PC-3 (cell line): Measurements from ENCODE around the gene CEBPA. TPM values are rescaled to one million over a fixed set of nuclear protein-coding genes. Genes with fewer than 3 reads are reported as not detected.

Source experiments
- ATAC-seq: fragments of 200-7000 bp; cut with Tn5 transposase; 2 replicates; pipeline ENCODE4 v1.9.1; 2020; ENCODE audit warnings: mild to moderate bottlenecking, moderate library complexity
- BruUV-seq: library from RNA; stranded (reverse); fragments of 400-500 nt; replicated peaks from 2 replicates; lab custom pipeline; 2021; lab: Mats Ljungman, UMichigan
- CTCF ChIA-PET: fragments of 300-600 bp; sonication (Branson Sonifier 250); formaldehyde crosslinking; loops from one replicate; lab custom pipeline; 2022; ENCODE audit warnings: antibody characterized with exemption; lab: Charles Lee
- POLR2A ChIA-PET: fragments of 300-600 bp; sonication (Branson Sonifier 250); formaldehyde crosslinking; loops from one replicate; lab custom pipeline; 2022; ENCODE audit warnings: antibody characterized with exemption; ENCODE audit not compliant: unreplicated experiment; lab: Charles Lee
- DNase-seq: peaks from one replicate; pipeline ENCODE4 v3.0.0-alpha.2; 2015
- H2AFZ ChIP-seq: fragments of 300-600 bp; sonication (generic); 2 replicates; pipeline ENCODE4 v1.6.0; 2016; ENCODE audit warnings: antibody characterized with exemption, low read length
- H3F3A ChIP-seq: fragments of 300-600 bp; sonication (generic); one replicate; pipeline ENCODE4 v1.6.0; 2017; ENCODE audit warnings: antibody characterized with exemption, low read length, control low read depth, mild to moderate bottlenecking; ENCODE audit not compliant: unreplicated experiment
- H3K27ac ChIP-seq: fragments of 300-600 bp; sonication (generic); 2 replicates; pipeline ENCODE4 v1.5.1; 2016; ENCODE audit warnings: mild to moderate bottlenecking, low read length
- H3K27me3 ChIP-seq: fragments of 300-600 bp; sonication (generic); 2 replicates; pipeline ENCODE4 v1.6.1; 2016; ENCODE audit warnings: low read length, mixed read lengths
- H3K36me3 ChIP-seq: fragments of 300-600 bp; sonication (generic); 2 replicates; pipeline ENCODE4 v1.6.1; 2016; ENCODE audit warnings: low read depth, mixed run types, low read length, mixed read lengths
- H3K4me1 ChIP-seq: fragments of 300-600 bp; sonication (generic); 2 replicates; pipeline ENCODE4 v1.5.1; 2016; ENCODE audit warnings: low read length; ENCODE audit not compliant: insufficient read depth
- H3K4me2 ChIP-seq: fragments of 300-600 bp; sonication (generic); 2 replicates; pipeline ENCODE4 v1.6.0; 2016; ENCODE audit warnings: low read length
- H3K4me3 ChIP-seq: fragments of 300-600 bp; sonication (generic); 2 replicates; pipeline ENCODE4 v1.5.1; 2016; ENCODE audit warnings: mild to moderate bottlenecking, low read length, mixed read lengths
- H3K79me2 ChIP-seq: fragments of 300-600 bp; sonication (generic); 2 replicates; pipeline ENCODE4 v1.6.1; 2017; ENCODE audit warnings: low read length, mixed read lengths
- H3K9ac ChIP-seq: fragments of 300-600 bp; sonication (generic); 2 replicates; pipeline ENCODE4 v1.6.0; 2016; ENCODE audit warnings: mild to moderate bottlenecking, low read length
- H3K9me2 ChIP-seq: fragments of 300-600 bp; sonication (generic); replicated peaks from 2 replicates; pipeline ENCODE4 v1.6.1; 2016; ENCODE audit warnings: mixed run types, low read length, mixed read lengths
- H3K9me3 ChIP-seq: fragments of 300-600 bp; sonication (generic); 2 replicates; pipeline ENCODE4 v1.6.1; 2016; ENCODE audit warnings: low read length, mixed read lengths
- H4K20me1 ChIP-seq: fragments of 300-600 bp; sonication (generic); 2 replicates; pipeline ENCODE4 v1.6.1; 2016; ENCODE audit warnings: low read length, mixed read lengths
- CTCF ChIP-seq: fragments of 300-600 bp; sonication (generic); conservative IDR thresholded peaks from 2 replicates; pipeline ENCODE4 v1.5.1; 2017; ENCODE audit warnings: antibody characterized with exemption, low read depth, mild to moderate bottlenecking, low read length
- EZH2 ChIP-seq: fragments of 300-600 bp; sonication (generic); IDR thresholded peaks from one replicate; pipeline ENCODE4 v1.6.1; 2017; ENCODE audit warnings: antibody characterized with exemption, mild to moderate bottlenecking, low read length; ENCODE audit not compliant: unreplicated experiment
- EZH2phosphoT487 ChIP-seq: fragments of 300-600 bp; sonication (generic); IDR thresholded peaks from 2 replicates; pipeline ENCODE4 v1.6.1; 2018; ENCODE audit warnings: mild to moderate bottlenecking, antibody characterized with exemption, low read length, borderline replicate concordance
- intact Hi-C: fragments of 100-400 bp; cut with micrococcal nuclease; formaldehyde crosslinking; loops from 2 replicates; pipeline ENCODE4 v1.9.0; 2023
- total RNA-seq: library from RNA; depleted of rRNA; stranded (reverse); fragments of >200 nt; gene quantifications from 2 replicates; pipeline ENCODE4 v1.2.3, GENCODE V29; 2014

Gene CEBPA
- total RNA-seq, 1 experiment from 2014 or later: 2.9 TPM

- Histone ChIP-seq H3K4me2 (no peak overlapping the region), H2AFZ (no peak overlapping the region), H3K9me2 (no peaks in the 10 kb centered on the region), H3K27me3 (no peaks in the 10 kb centered on the region), H3K79me2 (no peaks in the 10 kb centered on the region), H3K4me3 (no peak overlapping the region), H3K9me3 (no peaks in the 10 kb centered on the region), H4K20me1 (no peaks in the 10 kb centered on the region), H3F3A (no peaks in the 10 kb centered on the region), H3K9ac (no peak overlapping the region), H3K36me3 (no peaks in the 10 kb centered on the region), H3K27ac (no peak overlapping the region), H3K4me1 (peaks cover 21% of the 10 kb centered on the region)
- no peak for TF ChIP-seq EZH2
- TF ChIP-seq EZH2phosphoT487: no peak
- no peak for TF ChIP-seq CTCF
- intact Hi-C loops: no loop called here
- ChIA-PET CTCF (no interaction called here), POLR2A (no interaction called here)
- ATAC-seq: no peak
- DNase-seq: no peak
- no TSS peak for BruUV-seq
Measured at GRCh38 chr19:33279430-33280350, 22.6 kb downstream of the CEBPA start.

GRCh38 chr19:33278403-33279269 is 23.7 kb downstream of the CEBPA start:
- no peaks in the 10 kb centered on the region for H3F3A ChIP-seq
- CTCF ChIA-PET: no interaction called here

GRCh38 chr19:33278023-33278402 is 24.3 kb downstream of the CEBPA start:
- TF ChIP-seq EZH2phosphoT487: no peak
- no peak for TF ChIP-seq CTCF
- TF ChIP-seq EZH2: no peak
- H3K27ac ChIP-seq: no peak overlapping the region
- POLR2A ChIA-PET: no interaction called here
- no peak overlapping the region for H3K4me3 ChIP-seq
- H4K20me1 ChIP-seq: no peaks in the 10 kb centered on the region
- H3K9me2 ChIP-seq: no peaks in the 10 kb centered on the region
- ATAC-seq (no peak), DNase-seq (no peak)
- no peaks in the 10 kb centered on the region for H3K27me3 ChIP-seq
- peaks cover 30% of the 10 kb centered on the region for H3K4me1 ChIP-seq
- intact Hi-C loops: no loop called here
- H3K79me2 ChIP-seq: no peaks in the 10 kb centered on the region
- H3K9me3 ChIP-seq: no peaks in the 10 kb centered on the region
- CTCF ChIA-PET: no interaction called here
- H2AFZ ChIP-seq: no peak overlapping the region
- H3K9ac ChIP-seq: no peak overlapping the region
- H3K36me3 ChIP-seq: no peaks in the 10 kb centered on the region
- BruUV-seq: no TSS peak
- no peaks in the 10 kb centered on the region for H3F3A ChIP-seq
- H3K4me2 ChIP-seq: no peak overlapping the region

More at GRCh38 chr19:33278403-33279269, 23.7 kb downstream of the CEBPA start:
- no peak overlapping the region for H3K4me3 ChIP-seq
- peaks cover 30% of the 10 kb centered on the region for H3K4me1 ChIP-seq
- H3K9ac ChIP-seq: no peak overlapping the region
- H3K4me2 ChIP-seq: no peak overlapping the region
- H3K36me3 ChIP-seq: no peaks in the 10 kb centered on the region
- DNase-seq (no peak), ATAC-seq (no peak)
- H3K79me2 ChIP-seq: no peaks in the 10 kb centered on the region
- BruUV-seq: no TSS peak
- intact Hi-C loops: no loop called here
- H3K9me2 ChIP-seq: no peaks in the 10 kb centered on the region
- no peak for TF ChIP-seq EZH2
- H3K27ac ChIP-seq: no peak overlapping the region
- H2AFZ ChIP-seq: no peak overlapping the region
- H3K27me3 ChIP-seq: no peaks in the 10 kb centered on the region
- H3K9me3 ChIP-seq: no peaks in the 10 kb centered on the region
- no peaks in the 10 kb centered on the region for H4K20me1 ChIP-seq
- POLR2A ChIA-PET: no interaction called here
